Osteocyte (in vitro differentiated cells): ENCODE results near the gene CDCP1. TPM values are rescaled to one million over a fixed set of nuclear protein-coding genes. Genes with fewer than 3 reads are reported as not detected.

Experiments
- DNase-seq: peaks from one replicate; pipeline ENCODE4 v3.0.0; 2021; ENCODE audit warnings: mixed read lengths; ENCODE audit not compliant: unreplicated experiment; ENCODE audit errors: extremely low spot score
- H3K27ac Mint-ChIP-seq: one replicate; pipeline ENCODE4 v1.8.0; 2021; ENCODE audit warnings: mild to moderate bottlenecking, mixed read lengths; ENCODE audit not compliant: unreplicated experiment
- H3K27me3 Mint-ChIP-seq: one replicate; pipeline ENCODE4 v1.8.0; 2021; ENCODE audit warnings: mixed read lengths; ENCODE audit not compliant: unreplicated experiment
- H3K36me3 Mint-ChIP-seq: one replicate; pipeline ENCODE4 v1.8.0; 2021; ENCODE audit warnings: mixed read lengths; ENCODE audit not compliant: unreplicated experiment
- H3K4me1 Mint-ChIP-seq: one replicate; pipeline ENCODE4 v1.8.0; 2021; ENCODE audit warnings: mixed read lengths; ENCODE audit not compliant: unreplicated experiment
- H3K4me3 Mint-ChIP-seq: one replicate; pipeline ENCODE4 v1.8.0; 2021; ENCODE audit warnings: mild to moderate bottlenecking, moderate library complexity, mixed read lengths; ENCODE audit not compliant: unreplicated experiment
- H3K9me3 Mint-ChIP-seq: one replicate; pipeline ENCODE4 v1.8.0; 2021; ENCODE audit warnings: mixed read lengths; ENCODE audit not compliant: unreplicated experiment
- total RNA-seq: library from RNA; stranded (reverse); gene quantifications from 2 replicates; pipeline ENCODE4 v1.2.1, GENCODE V29; 2021
- TF ChIP-seq, protein P1 (sequence below): fragments of 200-600 bp; sonication (generic); IDR thresholded peaks from 2 replicates; pipeline ENCODE4 v1.5.0; 2021; ENCODE audit warnings: antibody characterized with exemption, mild to moderate bottlenecking, moderate library complexity

Gene CDCP1
- total RNA-seq, 1 donor from 2014 or later, result 2.3 TPM

DNA sequence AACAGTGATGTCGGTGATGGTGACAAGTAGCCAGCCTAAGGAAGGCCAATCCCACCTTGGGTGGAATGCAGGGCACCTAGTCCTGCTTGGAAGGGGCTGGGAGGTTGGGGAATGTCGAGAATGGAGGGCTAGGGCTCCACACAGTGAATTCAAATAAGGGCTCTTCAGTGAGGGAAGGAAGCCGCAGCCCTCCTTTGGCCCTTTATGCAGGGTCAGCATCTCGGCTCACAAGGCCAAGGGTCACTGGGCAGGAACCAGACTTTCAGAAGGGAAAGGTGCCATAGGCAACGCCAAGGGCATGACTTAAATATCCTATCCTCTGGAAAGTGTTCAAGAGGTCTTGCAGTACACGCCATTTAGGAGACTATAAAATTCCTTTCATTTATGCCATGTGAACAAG is 63.2 kb downstream of the CDCP1 start:
- no peaks in the 10 kb centered on the region for H3K36me3 Mint-ChIP-seq
- H3K27me3 Mint-ChIP-seq, result no peaks in the 10 kb centered on the region
- peaks cover 5% of the 10 kb centered on the region for H3K9me3 Mint-ChIP-seq
- H3K27ac Mint-ChIP-seq, result peak overlapping the region; percentile 95
- H3K4me1 Mint-ChIP-seq, result peaks cover 44% of the 10 kb centered on the region
- DNase-seq, result no peak
- TF ChIP-seq, protein P1, sequence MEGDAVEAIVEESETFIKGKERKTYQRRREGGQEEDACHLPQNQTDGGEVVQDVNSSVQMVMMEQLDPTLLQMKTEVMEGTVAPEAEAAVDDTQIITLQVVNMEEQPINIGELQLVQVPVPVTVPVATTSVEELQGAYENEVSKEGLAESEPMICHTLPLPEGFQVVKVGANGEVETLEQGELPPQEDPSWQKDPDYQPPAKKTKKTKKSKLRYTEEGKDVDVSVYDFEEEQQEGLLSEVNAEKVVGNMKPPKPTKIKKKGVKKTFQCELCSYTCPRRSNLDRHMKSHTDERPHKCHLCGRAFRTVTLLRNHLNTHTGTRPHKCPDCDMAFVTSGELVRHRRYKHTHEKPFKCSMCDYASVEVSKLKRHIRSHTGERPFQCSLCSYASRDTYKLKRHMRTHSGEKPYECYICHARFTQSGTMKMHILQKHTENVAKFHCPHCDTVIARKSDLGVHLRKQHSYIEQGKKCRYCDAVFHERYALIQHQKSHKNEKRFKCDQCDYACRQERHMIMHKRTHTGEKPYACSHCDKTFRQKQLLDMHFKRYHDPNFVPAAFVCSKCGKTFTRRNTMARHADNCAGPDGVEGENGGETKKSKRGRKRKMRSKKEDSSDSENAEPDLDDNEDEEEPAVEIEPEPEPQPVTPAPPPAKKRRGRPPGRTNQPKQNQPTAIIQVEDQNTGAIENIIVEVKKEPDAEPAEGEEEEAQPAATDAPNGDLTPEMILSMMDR, result no peak
- H3K4me3 Mint-ChIP-seq, result no peak overlapping the region

DNA sequence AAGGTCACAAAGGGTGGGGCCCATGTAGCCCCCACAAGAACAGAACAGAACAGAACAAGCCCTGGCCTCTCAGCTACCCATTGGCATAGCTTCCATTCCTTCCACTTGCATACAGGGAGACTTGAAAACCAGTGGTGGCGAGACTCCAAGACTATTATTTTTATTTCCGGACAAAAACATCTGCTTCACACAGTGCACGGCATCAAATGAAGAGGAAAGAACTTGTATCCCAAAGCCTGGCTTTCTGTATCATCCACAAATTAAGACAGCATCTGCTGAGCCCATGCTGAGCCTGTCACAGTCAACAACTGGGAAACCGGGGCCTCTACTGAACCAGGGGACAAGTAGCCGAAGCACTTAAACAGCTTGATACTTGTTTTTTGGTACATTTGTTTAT is 64.0 kb downstream of the CDCP1 start:
- Mint-ChIP-seq H3K27me3 (no peaks in the 10 kb centered on the region), H3K36me3 (no peaks in the 10 kb centered on the region), H3K4me3 (no peak overlapping the region), H3K4me1 (peaks cover 44% of the 10 kb centered on the region), H3K27ac (peak overlapping the region; percentile 95), H3K9me3 (peaks cover 5% of the 10 kb centered on the region)
- DNase-seq, result no peak
- TF ChIP-seq, protein P1, result no peak

DNA sequence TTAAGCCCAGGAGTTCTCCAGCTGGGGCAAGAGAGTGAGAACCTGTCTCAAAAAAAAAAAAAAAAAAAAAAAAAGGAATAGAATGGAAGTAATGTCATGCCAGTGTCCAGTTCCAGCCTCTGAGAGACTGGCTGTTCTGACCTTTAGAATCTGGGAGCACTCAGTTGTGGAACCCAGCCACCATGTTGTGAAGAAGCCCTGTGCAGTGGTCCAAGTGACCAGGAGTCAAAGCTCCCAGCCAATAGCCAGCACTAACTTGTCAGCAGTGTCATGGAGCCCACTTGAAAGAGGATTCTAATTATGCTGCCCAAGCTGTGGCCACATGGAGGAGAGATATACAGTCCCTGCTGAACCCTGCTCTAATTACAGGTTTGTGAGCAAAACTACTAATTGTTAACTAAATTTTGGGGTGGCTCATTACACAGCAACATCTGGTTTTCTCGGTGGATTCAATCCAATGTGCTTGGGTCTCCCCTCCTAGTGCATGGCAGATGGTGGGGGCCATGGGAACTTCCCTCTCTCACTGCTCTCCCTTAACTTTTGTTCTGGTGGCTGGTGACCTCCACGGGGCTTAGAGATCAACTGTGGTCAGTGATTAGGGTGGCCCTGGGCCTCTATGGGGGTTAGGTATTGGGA is 64.6 kb downstream of the CDCP1 start:
- DNase-seq, result no peak
- H3K27ac Mint-ChIP-seq, result peak overlapping the region; percentile 95
- no peaks in the 10 kb centered on the region for H3K27me3 Mint-ChIP-seq
- TF ChIP-seq, protein P1, result no peak
- H3K9me3 Mint-ChIP-seq, result peaks cover 5% of the 10 kb centered on the region
- H3K36me3 Mint-ChIP-seq, result no peaks in the 10 kb centered on the region
- H3K4me3 Mint-ChIP-seq, result no peak overlapping the region
- H3K4me1 Mint-ChIP-seq, result peaks cover 44% of the 10 kb centered on the region

DNA sequence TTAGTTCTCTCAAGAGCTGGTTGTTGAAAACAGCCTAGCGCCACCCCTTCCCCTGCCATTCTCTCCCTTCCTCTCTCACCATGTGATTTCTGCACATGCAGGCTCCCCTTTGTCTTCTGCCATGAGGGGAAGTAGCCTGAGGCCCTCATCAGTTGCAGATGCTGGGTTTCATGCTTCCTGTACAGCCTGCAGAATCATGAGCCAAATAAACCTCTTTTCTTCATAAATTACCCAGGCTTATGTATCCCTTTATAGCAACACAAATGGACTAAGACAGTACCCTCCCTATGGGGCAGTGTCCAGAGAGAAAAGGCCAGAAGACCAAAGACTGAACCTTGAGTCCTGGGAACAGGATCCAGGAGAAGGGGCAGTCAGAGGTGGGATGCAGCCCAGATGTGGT is 65.4 kb downstream of the CDCP1 start:
- TF ChIP-seq, protein P1, result no peak
- Mint-ChIP-seq H3K4me1 (peaks cover 40% of the 10 kb centered on the region), H3K27ac (no peak overlapping the region), H3K4me3 (no peak overlapping the region), H3K9me3 (peaks cover 5% of the 10 kb centered on the region), H3K36me3 (no peaks in the 10 kb centered on the region), H3K27me3 (no peaks in the 10 kb centered on the region)
- no peak for DNase-seq

DNA sequence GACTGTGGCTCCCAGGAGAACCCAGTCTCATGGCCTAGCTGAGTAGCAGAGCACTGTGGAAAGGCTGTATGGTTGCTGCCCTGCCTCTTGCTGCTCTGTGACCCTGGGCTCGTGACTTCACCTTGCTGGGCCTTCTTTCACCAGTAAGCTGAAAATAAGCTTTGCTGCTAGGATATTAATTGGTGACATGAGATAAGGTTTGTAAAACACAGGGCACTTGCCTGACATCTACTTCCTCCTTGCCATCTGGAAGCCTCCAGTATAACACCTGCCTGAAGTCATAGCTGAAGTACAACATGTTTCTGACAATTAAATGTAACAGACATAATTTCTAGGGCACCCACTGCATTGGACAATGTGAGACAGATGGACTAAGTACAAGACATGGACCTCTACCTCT is 66.5 kb downstream of the CDCP1 start:
- Mint-ChIP-seq H3K9me3 (peaks cover 5% of the 10 kb centered on the region), H3K27me3 (no peaks in the 10 kb centered on the region), H3K27ac (no peak overlapping the region), H3K4me3 (no peak overlapping the region), H3K4me1 (peaks cover 29% of the 10 kb centered on the region), H3K36me3 (no peaks in the 10 kb centered on the region)
- TF ChIP-seq, protein P1, result no peak
- no peak for DNase-seq
